DMS153 treated with DMSO at 0.1 percent for 48 hours (cell line): Measurements from ENCODE around the gene LMAN1.

ENCODE experiments used
- DNase-seq: peaks from one replicate; lab custom pipeline; 2025; ENCODE audit not compliant: unreplicated experiment; lab: John Stamatoyannopoulos, UW

Gene LMAN1

DNA sequence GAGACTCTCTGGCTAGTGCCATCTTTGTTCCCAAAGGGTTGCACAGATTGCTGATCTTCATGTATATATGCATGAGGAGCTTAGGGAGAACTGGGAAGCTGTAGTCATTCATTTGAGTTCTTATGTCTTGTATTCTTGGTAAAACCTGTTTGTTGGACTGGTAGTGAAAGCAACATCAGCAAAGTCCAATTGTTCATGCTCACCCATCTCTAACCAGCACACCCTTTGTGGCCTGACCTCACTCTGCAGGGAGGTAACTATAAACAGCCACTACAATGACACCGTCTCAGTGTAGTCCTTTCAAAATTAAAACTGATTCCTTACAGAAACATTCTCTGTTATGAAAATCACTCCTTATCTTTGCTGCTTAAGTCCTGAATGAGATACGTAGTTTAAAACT is 13.9 kb upstream of the LMAN1 start:
- no peak for DNase-seq

DNA sequence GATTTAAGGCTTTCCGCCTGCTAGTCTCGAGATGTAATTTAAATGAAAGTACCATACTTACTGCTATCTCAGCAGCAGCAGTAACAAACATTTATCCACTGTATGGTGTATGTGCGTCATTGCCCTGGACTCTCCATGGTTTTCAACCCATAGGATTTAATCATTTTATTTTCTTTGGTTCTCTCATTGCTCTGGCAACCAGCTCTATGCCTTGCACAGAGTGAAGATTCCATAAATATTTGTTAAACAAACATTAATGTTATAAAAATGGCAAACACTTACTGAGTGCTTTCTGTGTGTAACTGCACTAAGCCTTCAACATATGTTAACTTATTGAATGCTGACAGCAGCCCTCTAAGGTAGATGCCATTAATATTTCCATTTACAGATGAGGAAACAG is 1.3 kb upstream of the LMAN1 start:
- no peak for DNase-seq

DNA sequence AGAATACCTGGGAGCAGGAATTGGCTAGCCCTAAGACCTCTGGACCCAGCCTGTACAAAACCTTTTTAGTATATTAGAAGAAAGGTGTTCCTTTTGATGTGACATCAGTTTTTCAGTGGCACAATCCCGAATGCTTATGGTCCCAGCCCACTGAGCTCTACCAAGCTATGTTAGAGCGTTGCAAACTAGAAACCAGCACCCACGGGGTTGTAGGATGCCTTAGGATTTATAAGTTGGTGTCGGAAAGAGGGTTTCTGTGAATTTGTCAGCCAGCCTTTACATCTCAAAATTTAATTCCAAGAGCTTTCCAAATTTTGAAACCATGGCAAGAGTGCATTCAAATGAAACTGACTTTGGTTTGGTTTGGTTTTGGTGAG is 499 bp upstream of the LMAN1 start:
- DNase-seq: no peak

DNA sequence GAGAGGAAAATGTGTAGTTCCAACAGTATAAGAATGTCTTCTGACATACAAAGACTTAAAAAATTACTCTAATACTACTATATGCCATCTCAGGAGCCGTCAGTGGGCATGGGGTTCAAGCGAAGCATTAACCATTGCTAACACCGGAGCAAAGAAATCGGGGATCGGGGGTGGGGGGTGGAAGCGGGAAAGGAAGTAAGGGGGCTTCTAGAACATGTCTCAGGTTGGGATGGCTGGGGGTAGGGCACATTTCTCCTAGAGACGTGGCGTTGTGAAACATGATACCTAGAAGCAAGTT is 702 bp downstream of the LMAN1 start:
- DNase-seq: no peak

DNA sequence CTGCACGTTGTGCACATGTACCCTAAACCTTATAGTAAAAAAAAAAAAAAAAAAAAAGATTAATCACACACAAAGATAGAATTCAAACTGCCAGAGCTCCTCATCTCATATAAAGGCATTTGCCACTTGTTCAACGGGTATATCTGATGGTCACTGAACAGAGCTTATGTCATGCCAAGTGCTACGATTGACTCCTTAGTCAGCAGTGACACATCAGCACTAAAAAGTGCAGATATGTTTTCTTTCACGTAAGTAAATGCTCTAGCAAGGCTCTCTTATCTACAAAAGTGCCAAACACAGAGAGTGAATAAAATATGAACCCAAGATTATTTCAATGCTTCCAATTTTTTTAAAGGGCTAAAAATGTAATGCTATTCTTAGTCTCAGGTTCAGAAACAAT is 1.1 kb downstream of the LMAN1 start:
- DNase-seq: no peak

DNA sequence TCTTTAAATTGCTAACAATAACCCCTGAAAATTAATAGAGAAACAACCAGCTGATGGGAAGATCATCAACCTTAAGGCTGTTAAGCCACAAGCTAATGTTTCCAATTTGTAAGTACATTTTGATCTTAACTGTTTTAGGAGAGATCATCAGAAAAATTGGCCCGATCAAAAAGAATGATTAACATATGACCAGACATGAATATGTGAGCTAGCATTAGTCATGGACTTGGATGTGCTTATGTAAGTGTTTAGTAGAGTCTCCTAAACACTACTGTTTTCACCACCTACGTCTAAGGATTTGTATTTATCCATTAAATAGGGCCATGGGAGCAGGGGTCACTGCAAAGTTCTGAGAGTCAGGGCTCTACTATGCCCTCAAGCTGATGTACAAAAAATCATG is 4.3 kb downstream of the LMAN1 start:
- DNase-seq: no peak

DNA sequence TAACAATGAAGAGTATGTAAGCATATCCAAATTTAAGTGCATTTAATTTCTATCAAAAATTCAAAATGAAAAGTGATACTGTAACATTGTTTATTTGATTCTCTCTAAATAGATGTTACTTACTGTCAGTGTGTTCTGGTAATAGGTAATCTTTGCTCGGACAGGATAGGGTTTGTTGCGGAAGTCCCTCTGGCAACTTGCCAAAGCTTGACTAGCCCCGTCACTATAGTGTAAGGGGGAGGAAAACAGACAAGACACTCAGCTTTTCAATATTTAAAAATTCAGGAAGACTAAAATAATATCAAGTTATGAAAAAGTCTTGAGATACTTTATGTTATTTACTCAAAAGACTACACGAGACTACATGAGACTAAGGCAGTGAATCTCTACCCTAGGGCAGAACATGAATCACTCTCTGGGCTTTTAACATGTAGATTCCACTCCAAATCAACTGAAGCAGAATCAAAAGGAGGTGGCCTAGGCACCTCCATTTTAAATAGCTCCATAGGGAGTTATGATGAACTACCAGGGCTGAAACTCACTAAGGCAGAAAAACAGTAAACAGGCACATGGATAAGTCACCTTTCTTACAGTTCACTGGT is 5.9 kb downstream of the LMAN1 start:
- DNase-seq: no peak

DNA sequence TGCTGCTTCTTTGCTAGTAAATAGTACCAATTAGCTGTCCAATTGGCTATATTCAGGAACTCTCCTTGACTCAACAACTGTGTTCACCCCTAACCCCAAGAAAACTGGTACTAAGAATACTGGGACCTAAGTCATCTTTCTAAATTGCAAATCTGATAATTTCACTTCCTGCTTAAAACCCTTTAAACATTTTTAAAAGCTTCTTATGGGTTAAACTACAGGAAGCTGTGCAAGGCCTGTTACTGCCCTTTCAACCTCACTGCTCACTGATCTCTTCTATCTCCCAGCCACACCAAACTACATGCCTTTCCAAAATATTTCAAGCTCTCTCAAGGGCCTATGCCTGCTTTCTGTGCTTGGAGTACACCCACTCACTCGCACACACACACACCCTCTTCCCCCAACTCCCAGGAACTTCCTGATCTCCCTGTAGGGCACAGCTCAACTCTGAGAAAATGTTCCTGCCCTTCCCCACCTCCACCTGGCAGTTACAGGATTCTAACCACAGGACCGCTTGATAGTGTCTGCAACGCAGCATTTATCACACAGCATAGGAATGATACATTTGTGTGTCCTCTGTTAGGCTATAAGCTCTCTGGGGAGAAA is 6.7 kb downstream of the LMAN1 start:
- DNase-seq: no peak

DNA sequence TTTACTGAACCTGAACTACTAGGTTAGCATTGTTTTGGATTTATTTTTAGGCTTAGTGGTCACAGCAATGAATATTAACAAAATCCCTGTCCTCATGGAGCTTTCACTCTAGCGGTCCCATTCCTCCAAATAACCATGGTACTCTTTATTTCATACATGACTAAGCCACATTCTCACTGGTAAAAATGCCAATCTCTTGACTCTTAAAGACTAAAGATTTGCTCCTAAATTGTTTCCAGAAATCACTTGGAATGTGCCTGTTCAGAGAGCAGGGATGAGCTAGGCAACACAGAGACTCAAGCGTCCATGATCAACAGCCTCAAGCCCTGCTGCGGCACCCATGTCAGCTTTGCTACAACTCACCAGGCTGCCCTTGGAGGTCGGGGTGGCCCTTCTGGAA is 13.5 kb downstream of the LMAN1 start:
- DNase-seq: no peak

DNA sequence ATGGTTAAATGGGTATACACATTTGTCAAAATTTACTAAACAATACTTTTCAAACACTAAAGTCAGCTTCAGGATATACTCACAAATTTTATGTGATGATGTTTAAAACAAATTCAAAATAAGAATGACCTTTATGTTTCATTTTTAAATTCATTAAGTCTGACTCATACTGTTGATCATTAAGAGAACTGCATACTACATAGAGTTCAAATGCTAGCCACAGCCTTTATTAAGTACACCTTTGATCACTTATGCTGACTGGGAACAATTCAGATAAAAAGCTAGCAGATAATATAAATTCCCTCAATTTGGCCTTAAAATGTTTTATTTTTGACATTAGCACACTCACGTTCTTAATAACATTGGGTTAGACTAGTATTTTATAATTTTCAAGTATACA is 14.1 kb downstream of the LMAN1 start:
- DNase-seq: no peak

DNA sequence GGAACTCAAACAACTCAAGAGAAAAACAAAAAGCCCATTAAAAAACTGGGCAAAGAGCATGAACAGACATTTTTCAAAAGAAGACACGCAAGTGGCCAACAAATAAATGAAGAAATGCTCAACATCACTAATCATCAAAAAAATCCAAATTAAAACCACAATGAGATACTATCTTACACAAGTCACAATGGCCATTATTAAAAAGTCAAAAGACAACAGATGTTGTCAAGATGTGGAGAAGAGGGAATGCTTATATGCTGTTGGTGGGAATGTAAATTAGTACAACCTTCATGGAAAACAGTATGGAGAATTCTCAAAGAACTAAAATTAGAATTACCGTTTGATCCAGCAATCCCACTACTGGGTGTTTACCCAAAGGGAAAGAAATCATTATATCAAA is 15.1 kb downstream of the LMAN1 start:
- no peak for DNase-seq

DNA sequence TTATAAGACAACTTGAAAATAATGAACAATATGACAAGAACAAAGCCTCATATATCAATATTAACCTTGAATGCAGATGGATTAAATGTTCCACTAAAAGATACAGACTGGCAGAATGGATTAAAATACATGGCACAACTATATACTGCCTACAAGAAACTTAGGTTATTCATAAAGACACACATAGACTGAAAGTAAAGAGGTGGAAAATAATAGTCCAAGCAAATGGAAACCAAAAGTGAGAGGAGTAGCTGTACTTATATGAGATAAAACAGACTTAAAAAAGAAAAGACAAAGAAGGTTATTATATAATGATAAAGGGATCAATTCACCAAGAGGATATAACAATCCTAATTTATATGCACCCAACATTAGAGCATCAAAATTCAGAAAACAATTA is 18.2 kb downstream of the LMAN1 start:
- no peak for DNase-seq

DNA sequence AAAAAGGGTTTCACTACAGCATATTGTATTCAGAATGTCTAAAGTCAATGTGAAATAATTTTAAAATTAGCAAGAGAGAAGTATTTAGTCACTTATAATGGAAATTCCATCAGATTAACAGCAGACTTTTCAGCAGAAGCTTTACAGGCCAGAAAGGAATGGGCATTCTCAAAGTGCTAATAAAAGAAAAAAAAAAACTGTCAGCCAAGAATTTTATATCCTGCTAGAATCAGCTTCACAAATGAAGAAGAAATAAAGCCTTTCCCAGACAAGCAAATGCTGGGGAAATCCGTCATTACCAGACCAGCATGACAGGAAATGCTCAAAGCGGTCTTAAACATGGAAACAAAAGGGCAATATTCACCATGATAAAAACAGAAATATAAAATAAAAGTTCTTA is 18.8 kb downstream of the LMAN1 start:
- DNase-seq: no peak

DNA sequence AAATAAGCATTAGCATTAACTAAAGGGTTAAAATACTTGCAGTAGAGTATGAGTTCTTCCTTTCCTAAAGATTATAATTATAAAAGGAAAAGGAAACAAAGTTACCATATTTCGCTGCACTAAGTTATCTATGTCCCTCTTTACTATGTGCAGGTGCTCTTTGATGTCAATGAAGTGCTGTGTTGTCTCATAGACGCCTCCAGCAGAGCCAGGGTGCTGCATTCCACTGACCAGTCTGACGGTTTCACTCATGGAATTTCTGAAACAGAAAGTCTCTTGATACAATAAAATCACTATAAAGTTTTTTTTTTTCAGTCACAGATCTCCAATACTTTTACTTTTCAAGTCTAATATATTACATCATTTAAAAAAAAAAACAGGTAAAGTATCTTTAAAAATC is 26.1 kb downstream of the LMAN1 start:
- no peak for DNase-seq

DNA sequence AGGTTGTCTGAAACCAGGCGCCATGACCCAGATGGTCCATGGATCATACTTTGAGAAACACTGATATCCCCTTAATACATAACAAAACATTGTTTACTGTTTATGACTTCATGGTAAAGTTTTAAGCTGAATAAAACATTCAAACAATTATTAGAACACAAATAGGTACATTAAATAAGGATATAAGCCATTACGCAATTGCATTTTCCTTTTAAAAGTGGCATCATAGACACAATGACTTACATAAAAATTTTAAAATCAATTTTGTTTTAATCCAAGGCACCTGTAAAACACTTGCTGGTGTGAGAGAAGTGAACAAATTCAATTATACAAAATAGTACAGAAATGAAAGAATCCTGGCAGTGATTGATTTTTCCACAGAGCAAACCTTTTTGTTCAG is 30.4 kb downstream of the LMAN1 start:
- no peak for DNase-seq

DNA sequence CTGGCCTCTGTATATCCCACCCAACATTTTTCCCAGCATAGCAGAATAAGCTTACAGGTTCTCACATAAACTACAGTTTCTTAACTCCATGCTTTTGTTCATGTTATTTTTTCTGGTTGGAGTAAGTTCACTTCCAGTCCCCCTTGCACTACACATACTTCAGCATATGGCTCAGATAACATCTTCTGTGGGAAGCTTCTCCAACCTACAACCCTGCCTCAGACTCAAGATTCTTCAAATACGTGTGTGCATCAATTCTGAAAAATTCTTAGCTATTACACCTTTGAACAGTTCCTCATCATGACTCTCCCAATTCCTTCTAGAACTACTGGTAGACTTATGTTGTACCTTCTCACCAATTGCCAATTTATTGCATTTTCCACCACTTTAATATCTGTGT is 33.1 kb downstream of the LMAN1 start:
- DNase-seq: no peak

DNA sequence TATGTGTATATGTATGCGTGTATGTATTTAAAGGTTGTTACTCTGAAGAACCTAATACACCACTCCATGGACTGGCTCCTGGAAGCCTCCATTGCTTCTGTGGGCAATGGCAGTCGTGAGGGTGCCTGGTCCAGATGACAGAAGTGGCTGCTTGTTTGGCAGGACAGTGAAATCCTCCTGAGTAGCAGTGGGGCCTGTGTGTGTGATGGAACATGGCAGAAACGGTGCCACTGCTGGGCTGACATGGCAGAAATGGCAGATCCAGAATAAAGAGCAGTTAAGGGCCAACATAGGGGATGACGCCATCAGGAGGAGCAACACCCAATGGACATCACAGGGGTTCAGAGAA is 34.5 kb downstream of the LMAN1 start:
- no peak for DNase-seq

DNA sequence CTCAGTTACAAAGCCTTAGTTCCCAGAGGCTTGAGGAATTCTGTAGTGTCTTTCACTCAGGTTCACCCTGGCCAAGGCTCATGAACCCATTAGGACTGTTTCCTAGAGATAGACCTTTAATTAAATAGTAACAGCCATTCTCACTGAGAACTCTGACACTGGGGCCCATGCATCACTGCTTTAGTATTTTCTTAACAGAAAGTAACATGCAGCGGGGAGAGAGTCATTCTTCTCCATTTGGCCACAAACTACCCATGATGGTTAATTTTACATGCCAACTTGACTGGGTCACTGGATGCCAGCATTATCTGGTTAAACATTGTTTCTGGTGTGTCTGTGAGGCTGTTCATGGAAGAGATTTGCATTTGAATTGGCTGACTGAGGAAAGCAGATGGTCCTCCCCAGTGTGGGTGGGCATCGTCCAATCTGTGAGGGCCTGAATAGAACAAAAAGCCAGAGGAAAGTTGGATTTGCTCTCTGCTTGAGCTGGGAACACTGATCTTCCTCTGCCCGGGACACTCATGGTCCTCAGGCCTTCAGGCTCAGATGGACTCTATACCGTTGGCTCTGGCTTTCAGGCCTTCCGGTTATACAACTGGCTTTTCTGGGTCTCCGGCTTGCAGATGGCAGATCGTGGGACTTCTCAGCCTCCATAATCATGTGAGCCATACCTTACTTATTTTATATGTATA is 35.0 kb downstream of the LMAN1 start:
- DNase-seq: no peak

DNA sequence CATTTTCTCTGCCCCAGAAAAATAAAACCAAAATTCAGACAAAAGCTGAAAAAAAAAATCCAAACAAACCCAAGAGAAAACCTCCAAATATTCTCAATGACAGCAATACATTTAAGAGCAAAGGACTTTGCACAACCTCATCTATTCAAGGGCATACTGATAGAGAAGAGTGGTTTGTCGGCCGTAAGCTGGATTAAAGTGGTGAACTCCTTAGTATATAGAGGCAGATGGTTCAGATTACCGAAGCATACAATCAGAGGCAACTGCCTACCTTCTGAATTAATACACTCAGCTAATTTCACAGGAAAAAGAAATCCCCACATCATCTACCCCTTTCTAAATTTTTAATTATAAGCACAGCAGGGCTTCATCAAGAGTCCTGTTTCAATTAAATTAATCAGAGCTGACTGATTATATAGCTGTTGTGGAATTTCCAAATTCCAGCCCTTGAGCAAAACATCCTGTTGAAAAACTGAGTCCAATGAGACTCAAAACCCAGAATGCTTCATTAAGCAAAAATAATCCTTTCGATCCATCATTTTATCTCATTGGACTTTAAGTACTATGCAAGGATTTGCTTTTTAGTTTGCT is 40.5 kb downstream of the LMAN1 start, which contains the start of gene CPLX4:
Gene CPLX4, minus strand, starts transcription at position 190 of the 591 bp plus-strand sequence. Its CDS starts 187 bp downstream, at position 3.
- no peak for DNase-seq

DNA sequence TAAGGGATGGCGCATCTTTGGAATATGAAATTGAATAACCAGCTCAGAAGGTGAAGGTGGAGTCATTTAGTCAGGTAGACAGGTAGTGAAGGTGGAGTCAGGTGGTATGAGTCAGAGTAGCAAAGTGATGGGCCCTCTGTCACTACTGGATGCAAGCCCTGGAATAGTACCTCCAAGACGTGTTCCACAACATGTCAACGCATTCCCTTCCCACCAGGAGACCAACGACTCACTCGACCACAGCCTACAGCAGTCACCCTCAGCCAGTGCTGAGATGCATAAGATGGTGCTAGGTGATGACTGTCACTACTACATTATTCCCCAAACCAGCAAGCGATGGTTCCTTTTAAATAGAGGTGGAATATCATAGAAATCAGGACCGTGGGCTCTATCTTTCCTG is 47.4 kb downstream of the LMAN1 start:
- DNase-seq: no peak

DNA sequence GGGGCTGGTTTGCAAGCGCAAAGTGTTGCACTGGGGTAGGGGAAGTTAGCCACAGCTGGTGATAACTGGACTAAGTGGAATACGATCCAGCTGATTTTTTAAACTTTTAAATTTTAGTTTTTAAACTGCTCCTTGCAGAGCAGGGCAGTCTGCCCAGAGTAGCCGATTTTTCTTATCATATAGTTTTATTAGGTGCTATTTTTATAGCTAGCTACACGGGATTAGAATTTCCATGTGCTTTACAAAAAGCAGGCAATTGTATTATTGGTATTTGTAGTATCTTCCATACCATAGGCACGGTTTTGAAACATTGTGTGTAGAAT is 50.2 kb downstream of the LMAN1 start:
- no peak for DNase-seq

DNA sequence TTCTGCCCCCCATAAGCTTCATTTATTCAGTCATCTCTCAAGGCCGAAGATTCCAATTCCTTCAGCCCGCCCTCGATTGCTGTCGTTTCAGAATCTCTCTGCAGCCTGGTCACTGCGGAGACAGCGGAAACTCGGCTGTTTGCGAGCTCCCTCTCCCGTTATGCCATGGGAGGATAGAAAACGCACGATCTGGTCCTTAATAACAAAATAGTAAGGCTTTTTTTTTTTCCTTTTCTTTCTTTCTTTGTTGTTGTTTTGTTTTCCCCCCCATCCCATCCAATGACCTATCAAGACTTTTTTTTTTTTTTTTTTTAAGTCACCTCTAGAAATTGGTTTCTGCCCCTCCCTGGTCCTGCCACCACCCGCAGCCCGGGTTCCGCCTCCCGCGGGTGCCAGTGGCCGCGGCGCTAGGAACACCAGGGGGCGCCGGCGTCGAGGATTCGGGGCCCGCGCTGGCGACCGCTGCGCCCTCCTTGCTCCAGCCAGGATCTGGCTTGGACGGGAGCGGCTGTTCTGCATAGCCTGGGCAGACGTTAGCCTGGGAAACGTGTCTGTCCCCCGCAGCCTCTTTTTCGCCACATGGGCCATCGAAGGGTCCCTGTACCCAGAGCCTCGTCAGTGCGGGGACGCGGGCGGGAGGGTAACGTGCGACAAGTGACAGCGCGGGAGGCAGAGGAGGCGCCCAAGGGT is 50.7 kb downstream of the LMAN1 start:
- DNase-seq: peak; percentile 67
